GM10847 (cell line): ENCODE data around the gene TDP1.

Experiments used
- POLR2A ChIP-seq: IDR thresholded peaks from 2 replicates; pipeline ENCODE4 v1.6.1; 2011; ENCODE audit not compliant: insufficient read length; ENCODE audit errors: extremely low read depth

TDP1 gene

GRCh38 chr14:90000935-90001334 is 45.2 kb downstream of the TDP1 start:
- TF ChIP-seq POLR2A, result no peak

DNA sequence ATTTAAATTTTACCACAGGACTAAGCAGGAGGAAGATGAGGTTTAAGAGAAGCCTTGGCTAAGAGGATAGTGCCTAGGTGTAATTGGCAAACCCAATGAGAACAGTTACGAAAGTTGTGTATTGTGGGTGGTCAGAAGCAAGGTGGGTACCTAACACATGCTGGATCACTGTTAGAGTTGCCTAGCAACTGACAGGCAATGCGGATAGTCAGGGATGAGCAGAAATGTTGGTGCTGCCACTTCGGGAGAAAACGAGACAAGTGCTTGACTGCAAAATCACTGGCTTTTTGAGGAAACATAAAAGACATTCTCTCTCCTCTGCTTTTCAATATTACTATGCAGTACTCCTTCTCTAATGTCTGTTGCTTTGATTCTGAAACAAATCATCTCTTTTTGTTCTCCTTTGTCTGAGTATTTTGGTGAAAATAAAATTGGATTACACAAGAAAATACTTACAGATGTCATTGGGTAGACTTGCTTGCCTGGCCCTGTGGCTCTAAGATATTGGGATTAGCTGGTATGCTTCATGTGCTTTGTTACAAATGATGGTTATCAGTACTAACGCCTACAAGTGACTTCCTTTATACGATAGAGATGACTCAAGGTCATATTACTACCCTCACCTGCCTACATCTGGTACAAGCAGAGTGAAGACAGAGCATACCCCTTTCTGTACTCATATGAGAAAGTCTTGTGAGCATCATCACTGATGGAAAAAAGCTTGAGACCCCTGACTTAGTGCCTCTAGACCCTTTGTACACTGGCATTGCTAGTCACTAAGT is 48.0 kb downstream of the TDP1 start:
- TF ChIP-seq POLR2A, result no peak

DNA sequence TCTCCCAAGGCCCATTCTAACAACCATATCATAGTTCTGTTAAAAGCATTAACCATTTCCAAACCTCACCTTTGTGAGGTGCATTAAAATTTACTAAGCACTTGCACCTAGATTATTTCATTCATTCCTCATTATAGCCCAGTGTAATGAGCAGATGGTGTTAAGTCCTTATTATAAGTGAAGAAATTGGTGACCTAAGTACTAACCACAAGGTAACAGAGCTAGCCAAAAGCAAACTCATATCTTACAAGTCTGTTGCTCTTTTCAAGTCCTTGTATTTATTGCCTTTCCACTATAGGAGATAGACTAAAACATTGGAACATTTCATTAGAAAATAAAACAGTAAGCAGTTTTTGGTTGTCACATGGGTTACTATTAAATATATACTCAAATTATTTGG is 49.7 kb downstream of the TDP1 start:
- no peak for TF ChIP-seq POLR2A

- TF ChIP-seq POLR2A, result no peak
Observed at GRCh38 chr14:90005939-90006530, 50.3 kb downstream of the TDP1 start.

GRCh38 chr14:90017371-90017770 is 61.6 kb downstream of the TDP1 start:
- TF ChIP-seq POLR2A, result no peak

- TF ChIP-seq POLR2A, result no peak
Observed at GRCh38 chr14:90019824-90020523, 64.2 kb downstream of the TDP1 start.

- TF ChIP-seq POLR2A, result no peak
Observed at GRCh38 chr14:90023176-90023896, 67.6 kb downstream of the TDP1 start.

DNA sequence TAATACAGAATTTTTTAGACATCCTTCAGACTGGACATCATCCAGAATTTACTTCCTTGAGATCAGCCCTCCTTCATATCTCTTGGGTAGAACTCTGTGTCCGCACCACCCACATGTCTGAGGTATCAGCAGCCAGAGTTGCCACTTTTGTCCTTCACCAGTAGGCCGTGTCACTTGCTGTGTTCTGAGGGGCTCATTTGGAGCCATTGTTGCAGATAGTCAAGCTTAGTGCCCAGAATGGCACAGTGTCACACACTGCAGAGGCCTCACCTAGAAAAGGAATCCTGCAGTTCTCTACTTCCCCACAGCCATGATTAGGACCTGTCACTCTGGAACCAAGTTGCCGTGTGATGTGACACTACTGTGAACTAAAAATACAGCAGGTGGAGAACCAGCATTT is 69.2 kb downstream of the TDP1 start:
- no peak for TF ChIP-seq POLR2A

DNA sequence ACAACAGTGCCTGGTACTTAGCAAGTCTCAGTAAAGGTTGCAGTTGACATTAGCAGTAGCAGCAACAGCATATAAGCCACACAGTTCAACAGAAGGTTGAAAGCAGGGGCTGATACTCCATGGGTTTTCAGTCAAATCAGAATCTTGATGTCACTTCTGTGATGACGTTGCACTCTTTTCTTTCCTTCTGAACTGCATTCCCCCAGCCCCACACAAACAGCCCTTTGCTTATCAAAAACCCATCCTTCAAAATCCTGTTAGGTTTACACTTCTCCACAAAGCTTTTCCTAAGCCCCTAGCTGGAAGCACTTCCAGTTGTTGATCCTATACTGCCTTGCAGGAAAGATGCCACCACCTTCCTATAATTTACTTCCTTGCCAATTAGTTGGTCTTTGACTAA is 72.1 kb downstream of the TDP1 start:
- no peak for TF ChIP-seq POLR2A

- no peak for TF ChIP-seq POLR2A
Observed at GRCh38 chr14:90034156-90034555, 78.4 kb downstream of the TDP1 start.

- TF ChIP-seq POLR2A, result no peak
Observed at GRCh38 chr14:90034835-90035525, 79.3 kb downstream of the TDP1 start.

DNA sequence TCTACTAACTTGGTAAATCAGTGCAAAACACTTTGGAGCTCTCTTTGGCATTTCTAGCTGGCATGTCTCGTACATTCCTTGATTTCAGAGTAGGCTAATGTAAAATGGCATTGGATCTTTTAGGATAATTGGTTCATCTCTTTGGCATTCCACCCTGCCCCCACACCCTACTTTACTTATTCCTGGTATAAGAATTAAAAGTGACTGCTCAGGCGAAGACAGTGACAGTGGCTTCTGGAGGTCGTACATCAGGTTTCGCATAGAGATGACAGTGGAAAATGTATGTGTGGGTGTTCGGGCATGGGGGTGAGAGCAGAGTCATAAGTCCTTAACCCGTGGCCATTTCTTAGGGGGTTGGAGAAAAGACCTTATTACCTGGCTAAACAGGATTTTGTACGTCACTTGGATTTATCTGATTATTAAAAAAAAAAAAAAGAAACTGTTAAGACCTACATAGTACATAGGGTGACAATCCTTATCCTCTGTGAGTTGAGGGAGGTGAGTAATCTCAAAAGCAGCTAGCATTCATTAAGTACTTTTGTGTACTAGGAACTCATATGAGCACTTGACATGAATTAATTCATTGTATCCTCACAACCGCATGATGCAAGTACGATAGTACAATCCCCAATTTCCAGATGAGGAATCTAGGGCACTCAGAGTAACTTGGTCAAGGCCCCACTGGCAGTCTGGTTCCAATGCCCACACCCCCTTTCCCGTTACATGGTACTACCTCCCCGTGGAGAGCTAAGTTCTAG is 83.7 kb downstream of the TDP1 start:
- no peak for TF ChIP-seq POLR2A

DNA sequence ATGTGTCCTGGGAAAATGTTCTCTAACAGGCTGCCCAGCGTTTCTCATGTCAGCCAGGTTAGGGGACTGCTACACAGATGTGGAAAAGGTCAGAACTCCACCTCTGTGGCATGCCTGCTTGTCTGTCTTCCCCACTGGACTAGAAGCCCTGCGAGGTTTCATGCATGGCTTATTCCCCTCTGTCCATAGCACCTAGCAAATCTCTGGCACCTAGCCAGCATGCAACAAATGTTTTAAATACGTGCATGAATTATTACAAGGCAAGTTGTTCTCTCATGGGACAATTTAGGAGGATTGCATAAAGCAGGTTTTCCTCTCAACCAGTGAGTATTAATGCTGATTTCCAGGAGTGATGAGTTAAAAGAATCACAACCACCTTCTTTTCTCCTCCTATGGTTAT is 84.7 kb downstream of the TDP1 start:
- no peak for TF ChIP-seq POLR2A

GRCh38 chr14:90042496-90043252 is 86.9 kb downstream of the TDP1 start:
- TF ChIP-seq POLR2A, result no peak
